Smooth muscle cell of the brain vasculature (primary cell): ENCODE results near the gene IGSF5.
A peak's percentile ranks its signal among the peaks of the same experiment; 100 is the strongest.
"Not testable (repeated sequence)": the region's sequence is repeated elsewhere in the genome, so short reads cannot be mapped to it uniquely, and the experiment has no call there.

Source experiments
- DNase-seq: peaks from one replicate; pipeline ENCODE4 v3.0.0-alpha.2; 2012; ENCODE audit warnings: low read depth, low spot score

The IGSF5 gene

GRCh38 chr21:39738566-39738965, 6.4 kb upstream of the IGSF5 start:
- no peak for DNase-seq

GRCh38 chr21:39739531-39739930, 5.5 kb upstream of the IGSF5 start:
- DNase-seq = not testable (repeated sequence)

GRCh38 chr21:39742561-39742960, 2.4 kb upstream of the IGSF5 start:
- not testable (repeated sequence) for DNase-seq

- DNase-seq = not testable (repeated sequence)
These were observed 349 bp downstream of the IGSF5 start for GRCh38 chr21:39745332-39745731.

GRCh38 chr21:39750670-39751069, 5.7 kb downstream of the IGSF5 start:
- DNase-seq = no peak

GRCh38 chr21:39754811-39755210, 9.8 kb downstream of the IGSF5 start:
- no peak for DNase-seq

- DNase-seq = no peak
These were observed 11.3 kb downstream of the IGSF5 start for GRCh38 chr21:39756285-39756684.

- no peak for DNase-seq
These were observed 18.4 kb downstream of the IGSF5 start for GRCh38 chr21:39763272-39763970.

- DNase-seq = no peak
These were observed 29.2 kb downstream of the IGSF5 start for GRCh38 chr21:39774227-39774626.

GRCh38 chr21:39775816-39776215, 30.8 kb downstream of the IGSF5 start:
- DNase-seq = no peak

GRCh38 chr21:39776589-39776988, 31.6 kb downstream of the IGSF5 start:
- no peak for DNase-seq

- no peak for DNase-seq
These were observed 36.3 kb downstream of the IGSF5 start for GRCh38 chr21:39781331-39781730.

GRCh38 chr21:39788383-39788782, 43.4 kb downstream of the IGSF5 start:
- peak; percentile 17 for DNase-seq

GRCh38 chr21:39796466-39796865, 51.5 kb downstream of the IGSF5 start:
- no peak for DNase-seq

GRCh38 chr21:39799178-39799577, 54.2 kb downstream of the IGSF5 start:
- no peak for DNase-seq

GRCh38 chr21:39800311-39800710, 55.3 kb downstream of the IGSF5 start:
- DNase-seq = no peak

- no peak for DNase-seq
These were observed 57.2 kb downstream of the IGSF5 start for GRCh38 chr21:39802217-39802616.

GRCh38 chr21:39803393-39803792, 58.4 kb downstream of the IGSF5 start:
- no peak for DNase-seq

- DNase-seq = no peak
These were observed 59.3 kb downstream of the IGSF5 start for GRCh38 chr21:39804240-39804639.

- DNase-seq = no peak
These were observed 61.0 kb downstream of the IGSF5 start for GRCh38 chr21:39805983-39806382.

- no peak for DNase-seq
These were observed 62.8 kb downstream of the IGSF5 start for GRCh38 chr21:39807738-39808137.

GRCh38 chr21:39809936-39810335, 65.0 kb downstream of the IGSF5 start:
- no peak for DNase-seq

GRCh38 chr21:39812983-39813382, 68.0 kb downstream of the IGSF5 start:
- no peak for DNase-seq

GRCh38 chr21:39818557-39818956, 73.6 kb downstream of the IGSF5 start:
- DNase-seq = no peak
